H9 (cell line): ENCODE results near the gene SPATA6. TPM values are rescaled to one million over a fixed set of nuclear protein-coding genes. Genes with fewer than 3 reads are reported as not detected.

ENCODE experiments used
- DNase-seq: peaks from one replicate; pipeline ENCODE4 v3.0.0-alpha.2; 2017
- H2AFZ ChIP-seq: one replicate; pipeline ENCODE4 v1.6.1; 2013; ENCODE audit warnings: mild to moderate bottlenecking, low read length, control low read depth, moderate library complexity
- H2AK5ac ChIP-seq: 2 replicates; pipeline ENCODE4 v1.6.1; 2013; ENCODE audit warnings: low read length, control low read depth, mixed read lengths; ENCODE audit not compliant: insufficient read length
- H2BK120ac ChIP-seq: one replicate; pipeline ENCODE4 v1.6.1; 2013; ENCODE audit warnings: low read depth, mild to moderate bottlenecking, low read length, control low read depth, inconsistent platforms; ENCODE audit not compliant: poor library complexity, severe bottlenecking
- H2BK12ac ChIP-seq: 2 replicates; pipeline ENCODE4 v1.6.1; 2013; ENCODE audit warnings: low read length, control low read depth, mixed read lengths, low read depth; ENCODE audit not compliant: insufficient read length
- H2BK15ac ChIP-seq: 2 replicates; pipeline ENCODE4 v1.6.1; 2013; ENCODE audit warnings: low read depth, low read length, control low read depth
- H2BK20ac ChIP-seq: one replicate; pipeline ENCODE4 v1.6.1; 2013; ENCODE audit warnings: low read depth, mild to moderate bottlenecking, low read length, control low read depth, inconsistent platforms; ENCODE audit not compliant: poor library complexity, severe bottlenecking
- H2BK5ac ChIP-seq: 2 replicates; pipeline ENCODE4 v1.6.1; 2013; ENCODE audit warnings: low read length, control low read depth, mixed read lengths; ENCODE audit not compliant: insufficient read length
- H3K14ac ChIP-seq: 2 replicates; pipeline ENCODE4 v1.6.1; 2013; ENCODE audit warnings: low read length, control low read depth; ENCODE audit not compliant: insufficient read depth
- H3K18ac ChIP-seq: 2 replicates; pipeline ENCODE4 v1.6.1; 2013; ENCODE audit warnings: low read depth, mild to moderate bottlenecking, mixed read lengths, low read length, control low read depth; ENCODE audit not compliant: insufficient read length
- H3K23ac ChIP-seq: 2 replicates; pipeline ENCODE4 v1.6.1; 2013; ENCODE audit warnings: low read length, control low read depth, mixed read lengths, low read depth; ENCODE audit not compliant: insufficient read length
- H3K23me2 ChIP-seq: 2 replicates; pipeline ENCODE4 v1.6.1; 2013; ENCODE audit warnings: low read depth, mild to moderate bottlenecking, mixed read lengths, low read length, control low read depth; ENCODE audit not compliant: insufficient read length, poor library complexity, severe bottlenecking
- H3K27ac ChIP-seq: 2 replicates; pipeline ENCODE4 v1.5.1; 2013; ENCODE audit warnings: low read length, control low read depth, mixed read lengths, low read depth; ENCODE audit not compliant: insufficient read length
- H3K27me3 ChIP-seq: 2 replicates; pipeline ENCODE4 v1.6.1; 2013; ENCODE audit warnings: low read length, control low read depth, inconsistent platforms; ENCODE audit not compliant: insufficient read depth
- H3K4ac ChIP-seq: 2 replicates; pipeline ENCODE4 v1.6.1; 2013; ENCODE audit warnings: low read depth, mild to moderate bottlenecking, control low read depth, inconsistent platforms, low read length, moderate library complexity
- H3K4me1 ChIP-seq: 2 replicates; pipeline ENCODE4 v1.6.1; 2013; ENCODE audit warnings: low read length, control low read depth, inconsistent platforms; ENCODE audit not compliant: insufficient read depth
- H3K4me2 ChIP-seq: 2 replicates; pipeline ENCODE4 v1.6.1; 2013; ENCODE audit warnings: low read length, control low read depth, mixed read lengths; ENCODE audit not compliant: insufficient read length, insufficient read depth
- H3K56ac ChIP-seq: 2 replicates; pipeline ENCODE4 v1.6.1; 2013; ENCODE audit warnings: low read depth, mild to moderate bottlenecking, mixed read lengths, low read length, control low read depth; ENCODE audit not compliant: insufficient read length
- H3K79me1 ChIP-seq: 2 replicates; pipeline ENCODE4 v1.6.1; 2013; ENCODE audit warnings: low read depth, mild to moderate bottlenecking, moderate library complexity, low read length, control low read depth, inconsistent platforms; ENCODE audit not compliant: insufficient read depth, poor library complexity, severe bottlenecking
- H3K79me2 ChIP-seq: 2 replicates; pipeline ENCODE4 v1.6.1; 2013; ENCODE audit warnings: low read length, control low read depth, inconsistent platforms; ENCODE audit not compliant: insufficient read depth
- H3K9ac ChIP-seq: 2 replicates; pipeline ENCODE4 v1.6.1; 2013; ENCODE audit warnings: low read length, control low read depth, mixed read lengths; ENCODE audit not compliant: insufficient read length; ENCODE audit errors: extremely low read depth
- H3K9me3 ChIP-seq: one replicate; pipeline ENCODE4 v1.6.1; 2013; ENCODE audit warnings: low read depth, low read length, inconsistent platforms; ENCODE audit not compliant: control insufficient read depth
- H3T11ph ChIP-seq: one replicate; pipeline ENCODE4 v1.6.1; 2013; ENCODE audit warnings: mild to moderate bottlenecking, low read length, control low read depth, inconsistent platforms
- H4K20me1 ChIP-seq: one replicate; pipeline ENCODE4 v1.6.1; 2013; ENCODE audit not compliant: control insufficient read depth, insufficient read length, insufficient read depth
- H4K5ac ChIP-seq: 2 replicates; pipeline ENCODE4 v1.6.1; 2013; ENCODE audit warnings: low read depth, mild to moderate bottlenecking, mixed read lengths, low read length, control low read depth; ENCODE audit not compliant: insufficient read length
- H4K8ac ChIP-seq: replicated peaks from 2 replicates; pipeline ENCODE4 v1.6.1; 2013; ENCODE audit warnings: low read length, control low read depth, mixed read lengths, low read depth; ENCODE audit not compliant: insufficient read length
- H4K91ac ChIP-seq: 2 replicates; pipeline ENCODE4 v1.6.1; 2013; ENCODE audit warnings: low read depth, mild to moderate bottlenecking, moderate library complexity, mixed read lengths, low read length, control low read depth; ENCODE audit not compliant: insufficient read length
- H3K27ac Mint-ChIP-seq, 3 experiments: 2 replicates in 2 of 3; 3 replicates in 1 of 3; pipeline ENCODE4 v1.8.0; 2020 to 2021; ENCODE audit warnings: mixed read lengths in 3 of 3, mild to moderate bottlenecking in 1 of 3, moderate library complexity in 1 of 3
- H3K27me3 Mint-ChIP-seq: 2 replicates; pipeline ENCODE4 v1.8.0; 2021; ENCODE audit warnings: low read depth, mild to moderate bottlenecking, moderate library complexity, mixed read lengths
- H3K36me3 Mint-ChIP-seq, 3 experiments: 2 replicates in 2 of 3; 3 replicates in 1 of 3; pipeline ENCODE4 v1.8.0; 2020 to 2021; ENCODE audit warnings: low read depth in 3 of 3, mixed read lengths in 3 of 3; ENCODE audit not compliant: insufficient read depth in 1 of 3
- H3K4me1 Mint-ChIP-seq, 2 experiments: 2 replicates each; pipeline ENCODE4 v1.8.0; 2020; ENCODE audit warnings: mixed read lengths in 2 of 2
- H3K4me3 Mint-ChIP-seq, 2 experiments: 2 replicates in 1 of 2; 3 replicates in 1 of 2; pipeline ENCODE4 v1.8.0; 2020 to 2021; ENCODE audit warnings: mild to moderate bottlenecking in 2 of 2, mixed read lengths in 2 of 2, moderate library complexity in 1 of 2
- H3K9me3 Mint-ChIP-seq, 2 experiments: 2 replicates in 1 of 2; 3 replicates in 1 of 2; pipeline ENCODE4 v1.8.0; 2020; ENCODE audit warnings: mild to moderate bottlenecking in 2 of 2, mixed read lengths in 2 of 2, moderate library complexity in 1 of 2
- WGBS: extraction: QIAGEN DNeasy Blood & Tissue Kit; methylation state at CpG from one replicate; pipeline ENCODE4 v1.1.7; 2013; ENCODE audit warnings: missing lambda C conversion rate, low lambda C conversion rate, mixed read lengths; ENCODE audit not compliant: insufficient read length; ENCODE audit errors: extremely low coverage; 5-methylcytosine and 5-hydroxymethylcytosine counted together
- total RNA-seq: library from RNA; stranded (reverse); gene quantifications from 2 replicates; pipeline ENCODE4 v1.2.1, GENCODE V29; 2021
- TF ChIP-seq, protein P1 (sequence below): fragments of 200-600 bp; sonication (generic); conservative IDR thresholded peaks from 3 replicates; pipeline ENCODE4 v1.8.0; 2021; ENCODE audit warnings: antibody characterized with exemption, mild to moderate bottlenecking

Gene SPATA6
- total RNA-seq, 1 experiment from 2014 or later = 8.0 TPM

DNA sequence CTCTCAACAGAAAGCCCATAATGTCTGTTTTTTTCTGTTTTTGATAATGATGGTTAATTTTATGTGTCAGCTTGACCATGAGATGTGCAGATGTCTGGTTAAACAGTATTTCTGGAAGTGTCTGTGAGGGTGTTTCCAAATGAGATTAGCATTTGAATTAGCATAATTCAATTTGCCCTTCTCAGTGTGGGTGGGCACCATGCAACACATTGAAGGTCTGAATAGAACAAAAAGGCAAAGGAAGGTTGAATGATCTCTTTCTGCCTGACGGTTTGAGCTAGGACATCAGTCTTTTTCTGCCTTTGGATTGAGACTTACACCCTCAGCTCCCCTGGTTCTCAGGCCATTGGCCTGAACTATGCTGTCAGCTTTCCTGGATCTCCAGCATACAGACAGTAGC lies 34.9 kb upstream of the SPATA6 start:
- Mint-ChIP-seq H3K9me3 (no peaks in the 10 kb centered on the region), H3K4me1 (0 out of 4 replicates have a peak, but pooled peaks cover 0 to 2% of the 10 kb centered on the region in 2 experiments), H3K4me3 (no peak overlapping the region), H3K36me3 (no peaks in the 10 kb centered on the region; a peak in 1 of 7 replicates), H3K27me3 (no peaks in the 10 kb centered on the region; the same call in none of the 2 replicates), H3K27ac (no peak overlapping the region)
- Histone ChIP-seq H3T11ph (no peak overlapping the region), H2BK5ac (no peak overlapping the region), H4K91ac (no peak overlapping the region), H3K56ac (no peak overlapping the region), H3K23me2 (no peaks in the 10 kb centered on the region), H3K4me2 (no peak overlapping the region), H3K4me1 (no peaks in the 10 kb centered on the region), H3K9ac (no peak overlapping the region), H3K27me3 (no peaks in the 10 kb centered on the region), H2AK5ac (no peak overlapping the region), H3K79me1 (no peaks in the 10 kb centered on the region), H4K5ac (no peak overlapping the region), H2BK15ac (no peak overlapping the region), H3K14ac (no peak overlapping the region), H3K18ac (no peak overlapping the region), H2BK20ac (no peak overlapping the region), H3K27ac (no peak overlapping the region), H4K8ac (no peak overlapping the region), H3K9me3 (no peaks in the 10 kb centered on the region), H3K23ac (no peak overlapping the region), H2AFZ (no peak overlapping the region), H3K79me2 (no peaks in the 10 kb centered on the region), H2BK120ac (no peak overlapping the region), H2BK12ac (no peak overlapping the region), H3K4ac (no peak overlapping the region), H4K20me1 (no peaks in the 10 kb centered on the region)
- DNase-seq = no peak
- TF ChIP-seq, protein P1, sequence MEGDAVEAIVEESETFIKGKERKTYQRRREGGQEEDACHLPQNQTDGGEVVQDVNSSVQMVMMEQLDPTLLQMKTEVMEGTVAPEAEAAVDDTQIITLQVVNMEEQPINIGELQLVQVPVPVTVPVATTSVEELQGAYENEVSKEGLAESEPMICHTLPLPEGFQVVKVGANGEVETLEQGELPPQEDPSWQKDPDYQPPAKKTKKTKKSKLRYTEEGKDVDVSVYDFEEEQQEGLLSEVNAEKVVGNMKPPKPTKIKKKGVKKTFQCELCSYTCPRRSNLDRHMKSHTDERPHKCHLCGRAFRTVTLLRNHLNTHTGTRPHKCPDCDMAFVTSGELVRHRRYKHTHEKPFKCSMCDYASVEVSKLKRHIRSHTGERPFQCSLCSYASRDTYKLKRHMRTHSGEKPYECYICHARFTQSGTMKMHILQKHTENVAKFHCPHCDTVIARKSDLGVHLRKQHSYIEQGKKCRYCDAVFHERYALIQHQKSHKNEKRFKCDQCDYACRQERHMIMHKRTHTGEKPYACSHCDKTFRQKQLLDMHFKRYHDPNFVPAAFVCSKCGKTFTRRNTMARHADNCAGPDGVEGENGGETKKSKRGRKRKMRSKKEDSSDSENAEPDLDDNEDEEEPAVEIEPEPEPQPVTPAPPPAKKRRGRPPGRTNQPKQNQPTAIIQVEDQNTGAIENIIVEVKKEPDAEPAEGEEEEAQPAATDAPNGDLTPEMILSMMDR = no peak
- WGBS = no CpG with 5 or more reads among the region's 1 CpG
